HCT116 (cell line): Measurements from ENCODE around the gene GRHPR. TPM values are rescaled to one million over a fixed set of nuclear protein-coding genes. Genes with fewer than 3 reads are reported as not detected.

Experiments
- ATAC-seq: fragments of 200-7000 bp; cut with Tn5 transposase; 2 replicates; pipeline ENCODE4 v1.9.1; 2020; ENCODE audit warnings: mild to moderate bottlenecking, moderate library complexity
- BruUV-seq: library from RNA; stranded (reverse); fragments of 400-500 nt; replicated peaks from 2 replicates; lab custom pipeline; 2021; lab: Mats Ljungman, UMichigan
- CTCF ChIA-PET: fragments of 300-600 bp; sonication (Branson Sonifier 250); formaldehyde crosslinking; loops from one replicate; lab custom pipeline; 2021; ENCODE audit warnings: antibody characterized with exemption; lab: Charles Lee
- POLR2A ChIA-PET: fragments of 300-600, 350-600 bp; sonication (Branson Sonifier 250); formaldehyde crosslinking; loops from one replicate; lab custom pipeline; 2021; ENCODE audit warnings: antibody characterized with exemption; lab: Charles Lee
- RAD21 ChIA-PET, 2 experiments: fragments of 300-600 bp; sonication (Branson Sonifier 250); formaldehyde crosslinking; loops; one replicate each; lab custom pipeline; 2023; ENCODE audit warnings: low total read pairs in 2 of 2; ENCODE audit not compliant: uncharacterized antibody in 2 of 2, unreplicated experiment in 2 of 2, low non-redundant PET in 1 of 2; lab: Charles Lee
- DNase-seq: peaks from one replicate; pipeline ENCODE4 v3.0.0-alpha.2; 2010; ENCODE audit warnings: low read depth, low spot score
- H2AFZ ChIP-seq: fragments of 200-600 bp; shearing (Covaris generic), sonication (generic); 2 replicates; pipeline ENCODE4 v1.6.1; 2017; ENCODE audit warnings: low read depth, mixed run types, mixed read lengths, antibody characterized with exemption, low read length; ENCODE audit not compliant: poor library complexity, severe bottlenecking
- H3K27ac ChIP-seq: 2 replicates; pipeline ENCODE4 v1.5.1; 2012; ENCODE audit warnings: low read depth, low read length
- H3K27me3 ChIP-seq: fragments of 200-600 bp; sonication (generic); 2 replicates; pipeline ENCODE4 v1.6.1; 2016; ENCODE audit warnings: mixed run types, low read length, mixed read lengths; ENCODE audit not compliant: insufficient read depth
- H3K36me3 ChIP-seq, 2 experiments: fragments of 200-500 bp in 1 of 2; fragments of 200-600 bp in 1 of 2; sonication (Bioruptor generic) in 1 of 2; sonication (generic) in 1 of 2; 2 replicates each; pipeline versions ENCODE4 v1.5.1 to v1.6.1; 2014 to 2016; ENCODE audit warnings: low read length in 2 of 2, inconsistent platforms in 1 of 2, mixed read lengths in 1 of 2, mixed run types in 1 of 2; ENCODE audit not compliant: insufficient read depth in 2 of 2, control insufficient read depth in 1 of 2
- H3K4me1 ChIP-seq, 2 experiments: fragments of 200-600 bp in 1 of 2; sonication (generic) in 1 of 2; 2 replicates each; pipeline versions ENCODE4 v1.5.1 to v1.6.1; 2012 to 2017; ENCODE audit warnings: low read length in 2 of 2, inconsistent platforms in 1 of 2, mild to moderate bottlenecking in 1 of 2, mixed read lengths in 1 of 2, mixed run types in 1 of 2, moderate library complexity in 1 of 2; ENCODE audit not compliant: insufficient read depth in 2 of 2, control insufficient read depth in 1 of 2
- H3K4me2 ChIP-seq: fragments of 200-600 bp; sonication (generic); 2 replicates; pipeline ENCODE4 v1.6.1; 2017; ENCODE audit warnings: mixed run types, low read length, mixed read lengths
- H3K4me3 ChIP-seq, 2 experiments: fragments of 200-600 bp in 1 of 2; sonication (generic) in 1 of 2; replicated peaks in 1 of 2; 2 replicates each; pipeline ENCODE4 v1.5.1; 2011 to 2016; ENCODE audit warnings: low read length in 2 of 2, control low read depth in 1 of 2, low read depth in 1 of 2, mild to moderate bottlenecking in 1 of 2, mixed read lengths in 1 of 2, mixed run types in 1 of 2
- H3K79me2 ChIP-seq: fragments of 200-600 bp; sonication (generic); 2 replicates; pipeline ENCODE4 v1.6.1; 2017; ENCODE audit warnings: mild to moderate bottlenecking, mixed run types, low read length, moderate library complexity, mixed read lengths; ENCODE audit not compliant: insufficient read depth
- H3K9ac ChIP-seq: fragments of 200-600 bp; sonication (generic); 2 replicates; pipeline ENCODE4 v1.6.1; 2016; ENCODE audit warnings: low read length, mixed read lengths
- H3K9me2 ChIP-seq: fragments of 200-600 bp; sonication (generic), shearing (Covaris generic); 2 replicates; pipeline ENCODE4 v1.6.1; 2017; ENCODE audit warnings: mixed run types, mild to moderate bottlenecking, moderate library complexity; ENCODE audit not compliant: insufficient read depth
- H3K9me3 ChIP-seq, 2 experiments: fragments of 200-500 bp in 1 of 2; fragments of 200-600 bp in 1 of 2; sonication (Bioruptor generic) in 1 of 2; sonication (generic) in 1 of 2; 2 replicates each; pipeline ENCODE4 v1.6.1; 2014 to 2017; ENCODE audit warnings: low read length in 2 of 2, mixed read lengths in 2 of 2, inconsistent platforms in 1 of 2, low read depth in 1 of 2, mild to moderate bottlenecking in 1 of 2, mixed run types in 1 of 2, moderate library complexity in 1 of 2; ENCODE audit not compliant: control insufficient read depth in 1 of 2, insufficient read depth in 1 of 2
- H4K20me1 ChIP-seq: fragments of 200-600 bp; sonication (generic), shearing (Covaris generic); 2 replicates; pipeline ENCODE4 v1.6.1; 2017; ENCODE audit warnings: mixed run types, mild to moderate bottlenecking, moderate library complexity; ENCODE audit not compliant: insufficient read depth
- CBX3 ChIP-seq: IDR thresholded peaks from 2 replicates; pipeline ENCODE4 v1.6.1; 2012; ENCODE audit warnings: low read depth
- ELF1 ChIP-seq: IDR thresholded peaks from 2 replicates; pipeline ENCODE4 v1.6.1; 2012; ENCODE audit warnings: low read depth, borderline replicate concordance
- EZH2 ChIP-seq: fragments of 200-600 bp; sonication (generic); IDR thresholded peaks from 2 replicates; pipeline ENCODE4 v1.6.1; 2017; ENCODE audit warnings: antibody characterized with exemption, mixed run types
- EZH2phosphoT487 ChIP-seq: fragments of 200-600 bp; IDR thresholded peaks from 2 replicates; pipeline ENCODE4 v1.6.1; 2018; ENCODE audit warnings: antibody characterized with exemption, borderline replicate concordance
- FOSL1 ChIP-seq: IDR thresholded peaks from 2 replicates; pipeline ENCODE4 v1.6.1; 2012; ENCODE audit warnings: low read depth
- JUND ChIP-seq: IDR thresholded peaks from 2 replicates; pipeline ENCODE4 v1.6.1; 2012
- POLR2A ChIP-seq: IDR thresholded peaks from 2 replicates; pipeline ENCODE4 v1.7.0; 2011; ENCODE audit warnings: borderline replicate concordance; ENCODE audit not compliant: insufficient read depth, insufficient read length; ENCODE audit errors: extremely low read depth
- POLR2AphosphoS5 ChIP-seq: IDR thresholded peaks from 2 replicates; pipeline ENCODE4 v1.6.1; 2011; ENCODE audit warnings: mild to moderate bottlenecking, low read depth, low read length, moderate library complexity
- RAD21 ChIP-seq: IDR thresholded peaks from 2 replicates; pipeline ENCODE4 v1.6.1; 2012; ENCODE audit warnings: low read depth, mild to moderate bottlenecking
- SIN3A ChIP-seq: IDR thresholded peaks from 2 replicates; pipeline ENCODE4 v1.6.1; 2012; ENCODE audit warnings: low read depth
- SP1 ChIP-seq: IDR thresholded peaks from 2 replicates; pipeline ENCODE4 v1.6.1; 2012; ENCODE audit warnings: low read depth
- SRF ChIP-seq: IDR thresholded peaks from 2 replicates; pipeline ENCODE4 v1.6.1; 2012; ENCODE audit warnings: low read depth
- TCF7L2 ChIP-seq: IDR thresholded peaks from 2 replicates; pipeline ENCODE4 v1.7.0; 2011; ENCODE audit warnings: borderline replicate concordance, inconsistent platforms; ENCODE audit not compliant: insufficient read depth, insufficient read length; ENCODE audit errors: extremely low read depth
- ZFX ChIP-seq: fragments of 450-650 bp; IDR thresholded peaks from 2 replicates; pipeline ENCODE4 v1.6.1; 2017
- intact Hi-C: fragments of 100-400 bp; cut with micrococcal nuclease; formaldehyde crosslinking; loops from 2 replicates; pipeline ENCODE4 v1.10.0; 2022
- total RNA-seq: library from RNA; stranded (reverse); gene quantifications from one replicate; pipeline ENCODE4 v1.2.1, GENCODE V29; 2021; ENCODE audit not compliant: unreplicated experiment
- TF ChIP-seq, protein P1 (sequence below): IDR thresholded peaks from 2 replicates; pipeline ENCODE4 v1.6.1; 2012
- TF ChIP-seq, protein P2 (sequence below): IDR thresholded peaks from 2 replicates; pipeline ENCODE4 v1.6.1; 2012; ENCODE audit warnings: low read depth
- TF ChIP-seq, protein P3 (sequence below), 3 experiments: fragments of 200-600 bp in 1 of 3; sonication (generic) in 1 of 3; IDR thresholded peaks in 2 of 3; conservative IDR thresholded peaks in 1 of 3; 2 replicates each; pipeline ENCODE4 v1.5.1; 2012 to 2017; ENCODE audit warnings: low read depth in 2 of 3, low read length in 2 of 3, antibody characterized with exemption in 1 of 3, borderline replicate concordance in 1 of 3, control low read depth in 1 of 3, mild to moderate bottlenecking in 1 of 3, mixed read lengths in 1 of 3, mixed run types in 1 of 3, moderate library complexity in 1 of 3; ENCODE audit not compliant: insufficient read depth in 1 of 3
- TF ChIP-seq, protein P4 (sequence below): IDR thresholded peaks from 2 replicates; pipeline ENCODE4 v1.6.1; 2011; ENCODE audit warnings: mild to moderate bottlenecking, low read length, moderate library complexity; ENCODE audit not compliant: insufficient replicate concordance; ENCODE audit errors: extremely low read depth
- TF ChIP-seq, protein P5 (sequence below): IDR thresholded peaks from 2 replicates; pipeline ENCODE4 v1.6.1; 2012

Gene GRHPR
- total RNA-seq, 1 experiment from 2014 or later, result 106 TPM

DNA sequence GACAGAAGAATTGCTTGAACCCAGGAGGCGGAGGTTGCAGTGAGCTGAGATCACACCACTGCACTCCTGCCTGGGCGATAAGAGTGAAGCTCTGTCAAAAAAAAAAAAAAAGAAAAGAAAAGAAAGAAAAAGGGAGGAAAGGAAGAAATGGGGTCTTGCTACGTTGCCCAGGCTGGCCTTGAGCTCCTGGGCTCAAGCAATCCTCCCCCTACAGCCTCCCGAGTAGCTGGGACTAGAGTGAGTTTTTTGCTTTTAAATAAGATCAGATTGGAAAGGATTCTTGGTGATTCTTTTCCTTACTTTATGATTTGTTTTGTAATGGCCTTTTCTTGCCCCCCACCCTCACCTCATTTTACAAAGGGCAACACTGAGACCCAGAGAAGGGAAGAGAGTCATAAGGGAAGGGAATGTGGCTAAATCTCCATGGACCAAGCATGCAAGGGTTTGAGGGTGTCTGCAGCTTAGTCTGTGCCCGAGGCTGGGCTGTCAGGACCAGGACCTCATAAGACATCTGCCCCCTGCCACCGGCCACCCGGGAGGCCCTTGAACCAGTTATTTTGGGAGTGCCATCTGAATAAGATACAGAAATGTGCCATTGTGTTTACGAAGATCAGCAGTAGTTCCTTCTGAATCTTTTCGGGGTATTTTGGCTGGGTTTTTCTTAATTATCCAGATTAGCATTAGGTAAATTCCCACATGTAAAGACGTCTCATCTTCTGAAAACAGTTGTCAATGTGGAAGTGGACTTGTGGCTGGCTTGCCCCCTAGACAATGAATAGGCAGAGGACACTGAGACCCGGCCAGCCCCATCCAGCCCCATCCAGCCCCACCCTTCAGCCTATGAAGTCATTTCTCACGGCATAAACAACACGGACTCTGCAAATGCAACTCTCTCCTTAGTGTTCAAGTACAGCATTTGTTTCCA, 44.5 kb upstream of the GRHPR start:
- Histone ChIP-seq H3K27ac (no peak overlapping the region), H3K36me3 (no peaks in the 10 kb centered on the region), H3K79me2 (no peaks in the 10 kb centered on the region), H3K4me2 (no peak overlapping the region), H3K9me2 (no peaks in the 10 kb centered on the region), H3K4me3 (no peak overlapping the region), H2AFZ (no peak overlapping the region), H3K9me3 (no peaks in the 10 kb centered on the region; a peak in 1 of 4 replicates), H4K20me1 (no peaks in the 10 kb centered on the region), H3K9ac (no peak overlapping the region)
- ChIA-PET CTCF (no interaction called here), POLR2A (no interaction called here)
- intact Hi-C loops, result no loop called here
- DNase-seq, result no peak
- BruUV-seq, result no TSS peak
- no peak for ATAC-seq
- TF ChIP-seq, protein P1, sequence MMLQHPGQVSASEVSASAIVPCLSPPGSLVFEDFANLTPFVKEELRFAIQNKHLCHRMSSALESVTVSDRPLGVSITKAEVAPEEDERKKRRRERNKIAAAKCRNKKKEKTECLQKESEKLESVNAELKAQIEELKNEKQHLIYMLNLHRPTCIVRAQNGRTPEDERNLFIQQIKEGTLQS, result no peak
- no peak for TF ChIP-seq EZH2
- TF ChIP-seq, protein P2, sequence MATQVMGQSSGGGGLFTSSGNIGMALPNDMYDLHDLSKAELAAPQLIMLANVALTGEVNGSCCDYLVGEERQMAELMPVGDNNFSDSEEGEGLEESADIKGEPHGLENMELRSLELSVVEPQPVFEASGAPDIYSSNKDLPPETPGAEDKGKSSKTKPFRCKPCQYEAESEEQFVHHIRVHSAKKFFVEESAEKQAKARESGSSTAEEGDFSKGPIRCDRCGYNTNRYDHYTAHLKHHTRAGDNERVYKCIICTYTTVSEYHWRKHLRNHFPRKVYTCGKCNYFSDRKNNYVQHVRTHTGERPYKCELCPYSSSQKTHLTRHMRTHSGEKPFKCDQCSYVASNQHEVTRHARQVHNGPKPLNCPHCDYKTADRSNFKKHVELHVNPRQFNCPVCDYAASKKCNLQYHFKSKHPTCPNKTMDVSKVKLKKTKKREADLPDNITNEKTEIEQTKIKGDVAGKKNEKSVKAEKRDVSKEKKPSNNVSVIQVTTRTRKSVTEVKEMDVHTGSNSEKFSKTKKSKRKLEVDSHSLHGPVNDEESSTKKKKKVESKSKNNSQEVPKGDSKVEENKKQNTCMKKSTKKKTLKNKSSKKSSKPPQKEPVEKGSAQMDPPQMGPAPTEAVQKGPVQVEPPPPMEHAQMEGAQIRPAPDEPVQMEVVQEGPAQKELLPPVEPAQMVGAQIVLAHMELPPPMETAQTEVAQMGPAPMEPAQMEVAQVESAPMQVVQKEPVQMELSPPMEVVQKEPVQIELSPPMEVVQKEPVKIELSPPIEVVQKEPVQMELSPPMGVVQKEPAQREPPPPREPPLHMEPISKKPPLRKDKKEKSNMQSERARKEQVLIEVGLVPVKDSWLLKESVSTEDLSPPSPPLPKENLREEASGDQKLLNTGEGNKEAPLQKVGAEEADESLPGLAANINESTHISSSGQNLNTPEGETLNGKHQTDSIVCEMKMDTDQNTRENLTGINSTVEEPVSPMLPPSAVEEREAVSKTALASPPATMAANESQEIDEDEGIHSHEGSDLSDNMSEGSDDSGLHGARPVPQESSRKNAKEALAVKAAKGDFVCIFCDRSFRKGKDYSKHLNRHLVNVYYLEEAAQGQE, result no peak
- TF ChIP-seq ZFX, result no peak
- TF ChIP-seq, protein P3, sequence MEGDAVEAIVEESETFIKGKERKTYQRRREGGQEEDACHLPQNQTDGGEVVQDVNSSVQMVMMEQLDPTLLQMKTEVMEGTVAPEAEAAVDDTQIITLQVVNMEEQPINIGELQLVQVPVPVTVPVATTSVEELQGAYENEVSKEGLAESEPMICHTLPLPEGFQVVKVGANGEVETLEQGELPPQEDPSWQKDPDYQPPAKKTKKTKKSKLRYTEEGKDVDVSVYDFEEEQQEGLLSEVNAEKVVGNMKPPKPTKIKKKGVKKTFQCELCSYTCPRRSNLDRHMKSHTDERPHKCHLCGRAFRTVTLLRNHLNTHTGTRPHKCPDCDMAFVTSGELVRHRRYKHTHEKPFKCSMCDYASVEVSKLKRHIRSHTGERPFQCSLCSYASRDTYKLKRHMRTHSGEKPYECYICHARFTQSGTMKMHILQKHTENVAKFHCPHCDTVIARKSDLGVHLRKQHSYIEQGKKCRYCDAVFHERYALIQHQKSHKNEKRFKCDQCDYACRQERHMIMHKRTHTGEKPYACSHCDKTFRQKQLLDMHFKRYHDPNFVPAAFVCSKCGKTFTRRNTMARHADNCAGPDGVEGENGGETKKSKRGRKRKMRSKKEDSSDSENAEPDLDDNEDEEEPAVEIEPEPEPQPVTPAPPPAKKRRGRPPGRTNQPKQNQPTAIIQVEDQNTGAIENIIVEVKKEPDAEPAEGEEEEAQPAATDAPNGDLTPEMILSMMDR (IDR thresholded peaks at IDR 0.05 in 2 of 3, conservative IDR thresholded peaks at IDR 0.05 in 1 of 3; ENCODE audit: borderline replicate concordance in 1 of 3, insufficient read depth in 1 of 3, low read depth in 2 of 3, low read length in 2 of 3), result no peak
- no peak for TF ChIP-seq JUND
- no peak for TF ChIP-seq POLR2AphosphoS5
- TF ChIP-seq, protein P4, sequence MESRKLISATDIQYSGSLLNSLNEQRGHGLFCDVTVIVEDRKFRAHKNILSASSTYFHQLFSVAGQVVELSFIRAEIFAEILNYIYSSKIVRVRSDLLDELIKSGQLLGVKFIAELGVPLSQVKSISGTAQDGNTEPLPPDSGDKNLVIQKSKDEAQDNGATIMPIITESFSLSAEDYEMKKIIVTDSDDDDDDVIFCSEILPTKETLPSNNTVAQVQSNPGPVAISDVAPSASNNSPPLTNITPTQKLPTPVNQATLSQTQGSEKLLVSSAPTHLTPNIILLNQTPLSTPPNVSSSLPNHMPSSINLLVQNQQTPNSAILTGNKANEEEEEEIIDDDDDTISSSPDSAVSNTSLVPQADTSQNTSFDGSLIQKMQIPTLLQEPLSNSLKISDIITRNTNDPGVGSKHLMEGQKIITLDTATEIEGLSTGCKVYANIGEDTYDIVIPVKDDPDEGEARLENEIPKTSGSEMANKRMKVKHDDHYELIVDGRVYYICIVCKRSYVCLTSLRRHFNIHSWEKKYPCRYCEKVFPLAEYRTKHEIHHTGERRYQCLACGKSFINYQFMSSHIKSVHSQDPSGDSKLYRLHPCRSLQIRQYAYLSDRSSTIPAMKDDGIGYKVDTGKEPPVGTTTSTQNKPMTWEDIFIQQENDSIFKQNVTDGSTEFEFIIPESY, result no peak
- no peak for TF ChIP-seq SRF
- TF ChIP-seq, protein P5, sequence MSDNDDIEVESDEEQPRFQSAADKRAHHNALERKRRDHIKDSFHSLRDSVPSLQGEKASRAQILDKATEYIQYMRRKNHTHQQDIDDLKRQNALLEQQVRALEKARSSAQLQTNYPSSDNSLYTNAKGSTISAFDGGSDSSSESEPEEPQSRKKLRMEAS, result no peak
- TF ChIP-seq SP1, result no peak
- TF ChIP-seq TCF7L2, result no peak
- TF ChIP-seq EZH2phosphoT487, result no peak
- no peak for TF ChIP-seq ELF1
- TF ChIP-seq POLR2A, result no peak
- no peak for TF ChIP-seq FOSL1
- TF ChIP-seq SIN3A, result no peak
- no peak for TF ChIP-seq RAD21
- TF ChIP-seq CBX3, result no peak
- TF ChIP-seq, all 23 proteins: peak for 0
- RAD21 ChIA-PET, result no interaction called here
- H3K27me3 ChIP-seq, result 0 out of 2 replicates have a peak, but pooled peaks cover 4% of the 10 kb centered on the region
- no peaks in the 10 kb centered on the region for H3K4me1 ChIP-seq
